IPS-18a (cell line): ENCODE data around the gene ETFB.
"Not testable (repeated sequence)": the region's sequence is repeated elsewhere in the genome, so short reads cannot be mapped to it uniquely, and the experiment has no call there.

Source experiments
- H3K27ac ChIP-seq: one replicate; pipeline ENCODE4 v1.5.1; 2013; ENCODE audit warnings: low read length
- H3K27me3 ChIP-seq: one replicate; pipeline ENCODE4 v1.6.1; 2013; ENCODE audit warnings: mild to moderate bottlenecking, low read length; ENCODE audit not compliant: control insufficient read depth, insufficient read depth
- H3K36me3 ChIP-seq: one replicate; pipeline ENCODE4 v1.6.1; 2013; ENCODE audit warnings: low read depth, low read length; ENCODE audit not compliant: control insufficient read depth
- H3K4me1 ChIP-seq: one replicate; pipeline ENCODE4 v1.6.1; 2013; ENCODE audit warnings: low read depth, low read length; ENCODE audit not compliant: control insufficient read depth
- H3K4me3 ChIP-seq: one replicate; pipeline ENCODE4 v1.5.1; 2013; ENCODE audit warnings: low read length
- H3K9ac ChIP-seq: one replicate; pipeline ENCODE4 v1.6.1; 2013; ENCODE audit warnings: mild to moderate bottlenecking, low read length, moderate library complexity
- H3K9me3 ChIP-seq: one replicate; pipeline ENCODE4 v1.6.1; 2013; ENCODE audit warnings: low read depth, low read length; ENCODE audit not compliant: control insufficient read depth

The ETFB gene

GRCh38 chr19:51365965-51366388 lies at the start of gene ETFB:
Gene ETFB, minus strand, starts transcription at chr19:51366388. Its CDS starts 62 bp downstream, at chr19:51366326.
- H3K9me3 ChIP-seq, result no peaks in the 10 kb centered on the region
- H3K4me3 ChIP-seq, result peak within 1 kb of the TSS; percentile 91
- no peaks in the 10 kb centered on the region for H3K27me3 ChIP-seq
- peak within 1 kb of the TSS; percentile 19 for H3K27ac ChIP-seq
- H3K4me1 ChIP-seq, result peaks cover 13% of the 10 kb centered on the region
- no peaks in the 10 kb centered on the region for H3K36me3 ChIP-seq
- H3K9ac ChIP-seq, result peak within 1 kb of the TSS; percentile 69

GRCh38 chr19:51415187-51415586 lies 49.0 kb upstream of the ETFB start:
- H3K4me1 ChIP-seq, result no peaks in the 10 kb centered on the region
- H3K9me3 ChIP-seq, result no peaks in the 10 kb centered on the region
- no peak overlapping the region for H3K9ac ChIP-seq
- H3K4me3 ChIP-seq, result no peak overlapping the region
- no peaks in the 10 kb centered on the region for H3K27me3 ChIP-seq
- H3K36me3 ChIP-seq, result no peaks in the 10 kb centered on the region
- no peak overlapping the region for H3K27ac ChIP-seq

GRCh38 chr19:51410950-51411748 lies 45.0 kb upstream of the ETFB start:
- Histone ChIP-seq H3K36me3 (no peaks in the 10 kb centered on the region), H3K4me1 (no peaks in the 10 kb centered on the region), H3K9ac (no peak overlapping the region), H3K4me3 (no peak overlapping the region), H3K27me3 (no peaks in the 10 kb centered on the region), H3K27ac (no peak overlapping the region), H3K9me3 (no peaks in the 10 kb centered on the region)

- H3K9ac ChIP-seq, result no peak overlapping the region
- no peak overlapping the region for H3K27ac ChIP-seq
- H3K36me3 ChIP-seq, result no peaks in the 10 kb centered on the region
- no peaks in the 10 kb centered on the region for H3K27me3 ChIP-seq
- H3K4me3 ChIP-seq, result no peak overlapping the region
- H3K4me1 ChIP-seq, result no peaks in the 10 kb centered on the region
- H3K9me3 ChIP-seq, result peaks cover 7% of the 10 kb centered on the region
Observed at GRCh38 chr19:51407511-51408131, 41.4 kb upstream of the ETFB start.

- H3K4me1 ChIP-seq, result no peaks in the 10 kb centered on the region
- no peaks in the 10 kb centered on the region for H3K27me3 ChIP-seq
Observed at GRCh38 chr19:51402117-51402516, 35.9 kb upstream of the ETFB start.

GRCh38 chr19:51399936-51400335 lies 33.7 kb upstream of the ETFB start:
- H3K36me3 ChIP-seq, H3K27ac ChIP-seq, H3K4me1 ChIP-seq, H3K9ac ChIP-seq, H3K4me3 ChIP-seq, H3K27me3 ChIP-seq: not testable (repeated sequence)
- peaks cover 14% of the 10 kb centered on the region for H3K9me3 ChIP-seq

More at GRCh38 chr19:51402117-51402516, 35.9 kb upstream of the ETFB start:
- no peak overlapping the region for H3K9ac ChIP-seq
- no peak overlapping the region for H3K27ac ChIP-seq
- H3K9me3 ChIP-seq, result peaks cover 14% of the 10 kb centered on the region
- H3K36me3 ChIP-seq, result no peaks in the 10 kb centered on the region
- H3K4me3 ChIP-seq, result no peak overlapping the region

- H3K36me3 ChIP-seq, result no peaks in the 10 kb centered on the region
- H3K4me3 ChIP-seq, result no peak overlapping the region
- no peaks in the 10 kb centered on the region for H3K27me3 ChIP-seq
- H3K9ac ChIP-seq, result no peak overlapping the region
- no peak overlapping the region for H3K27ac ChIP-seq
- H3K4me1 ChIP-seq, result peaks cover 4% of the 10 kb centered on the region
- H3K9me3 ChIP-seq, result peaks cover 14% of the 10 kb centered on the region
Observed at GRCh38 chr19:51399231-51399630, 33.0 kb upstream of the ETFB start.

GRCh38 chr19:51398096-51398704 lies 32.0 kb upstream of the ETFB start:
- H3K9ac ChIP-seq, result no peak overlapping the region
- no peak overlapping the region for H3K27ac ChIP-seq

GRCh38 chr19:51397453-51397852 lies 31.3 kb upstream of the ETFB start:
- H3K9me3 ChIP-seq, H3K27me3 ChIP-seq, H3K27ac ChIP-seq, H3K4me1 ChIP-seq, H3K36me3 ChIP-seq, H3K4me3 ChIP-seq, H3K9ac ChIP-seq: not testable (repeated sequence)

More at GRCh38 chr19:51398096-51398704, 32.0 kb upstream of the ETFB start:
- Histone ChIP-seq H3K36me3 (no peaks in the 10 kb centered on the region), H3K4me3 (no peak overlapping the region), H3K9me3 (peaks cover 7% of the 10 kb centered on the region), H3K4me1 (peaks cover 4% of the 10 kb centered on the region), H3K27me3 (no peaks in the 10 kb centered on the region)

- Histone ChIP-seq H3K27me3 (no peaks in the 10 kb centered on the region), H3K36me3 (no peaks in the 10 kb centered on the region), H3K4me3 (no peak overlapping the region), H3K9ac (no peak overlapping the region), H3K4me1 (peaks cover 4% of the 10 kb centered on the region), H3K27ac (no peak overlapping the region), H3K9me3 (no peaks in the 10 kb centered on the region)
Observed at GRCh38 chr19:51396175-51396574, 30.0 kb upstream of the ETFB start.

- peak overlapping the region; percentile 78 for H3K4me3 ChIP-seq
- peak overlapping the region; percentile 83 for H3K27ac ChIP-seq
- H3K36me3 ChIP-seq, result no peaks in the 10 kb centered on the region
- peaks cover 4% of the 10 kb centered on the region for H3K4me1 ChIP-seq
- H3K9me3 ChIP-seq, result no peaks in the 10 kb centered on the region
- peak overlapping the region; percentile 89 for H3K9ac ChIP-seq
- no peaks in the 10 kb centered on the region for H3K27me3 ChIP-seq
Observed at GRCh38 chr19:51394050-51394836, 28.1 kb upstream of the ETFB start.
